Myocyte (in vitro differentiated cells): ENCODE data around the gene TNK1. TPM values are rescaled to one million over a fixed set of nuclear protein-coding genes. Genes with fewer than 3 reads are reported as not detected.

Experiments
- DNase-seq: peaks from one replicate; pipeline ENCODE4 v3.0.0-alpha.2; 2012; ENCODE audit warnings: low read depth
- total RNA-seq: library from RNA; depleted of rRNA; stranded (reverse); fragments of >200 nt; gene quantifications from 2 replicates; pipeline ENCODE4 v1.2.3, GENCODE V29; 2014

Gene TNK1
- total RNA-seq, 1 donor from 2014 or later: not detected

- DNase-seq: no peak
Measured at GRCh38 chr17:7431231-7431630, 50.3 kb downstream of the TNK1 start.

DNA sequence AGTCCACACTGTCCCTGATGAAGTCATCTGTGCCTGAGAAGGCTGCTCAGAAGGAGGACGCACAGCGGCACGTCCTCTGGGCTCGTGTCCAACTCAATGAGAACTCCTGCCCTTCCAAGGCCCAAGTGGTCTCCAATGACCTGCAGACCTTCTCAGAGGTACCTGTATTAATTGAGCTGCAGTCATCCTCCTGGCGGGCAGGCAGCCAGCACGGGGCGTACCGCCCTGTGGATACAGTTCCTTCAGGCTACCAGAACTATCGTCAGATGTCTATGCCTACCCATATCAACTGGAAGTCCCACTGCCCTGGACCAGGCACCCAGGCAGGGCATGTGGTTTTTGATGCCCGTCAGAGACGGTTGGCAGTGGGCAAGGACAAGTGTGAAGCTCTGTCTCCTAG, 51.4 kb downstream of the TNK1 start:
- DNase-seq: no peak

DNA sequence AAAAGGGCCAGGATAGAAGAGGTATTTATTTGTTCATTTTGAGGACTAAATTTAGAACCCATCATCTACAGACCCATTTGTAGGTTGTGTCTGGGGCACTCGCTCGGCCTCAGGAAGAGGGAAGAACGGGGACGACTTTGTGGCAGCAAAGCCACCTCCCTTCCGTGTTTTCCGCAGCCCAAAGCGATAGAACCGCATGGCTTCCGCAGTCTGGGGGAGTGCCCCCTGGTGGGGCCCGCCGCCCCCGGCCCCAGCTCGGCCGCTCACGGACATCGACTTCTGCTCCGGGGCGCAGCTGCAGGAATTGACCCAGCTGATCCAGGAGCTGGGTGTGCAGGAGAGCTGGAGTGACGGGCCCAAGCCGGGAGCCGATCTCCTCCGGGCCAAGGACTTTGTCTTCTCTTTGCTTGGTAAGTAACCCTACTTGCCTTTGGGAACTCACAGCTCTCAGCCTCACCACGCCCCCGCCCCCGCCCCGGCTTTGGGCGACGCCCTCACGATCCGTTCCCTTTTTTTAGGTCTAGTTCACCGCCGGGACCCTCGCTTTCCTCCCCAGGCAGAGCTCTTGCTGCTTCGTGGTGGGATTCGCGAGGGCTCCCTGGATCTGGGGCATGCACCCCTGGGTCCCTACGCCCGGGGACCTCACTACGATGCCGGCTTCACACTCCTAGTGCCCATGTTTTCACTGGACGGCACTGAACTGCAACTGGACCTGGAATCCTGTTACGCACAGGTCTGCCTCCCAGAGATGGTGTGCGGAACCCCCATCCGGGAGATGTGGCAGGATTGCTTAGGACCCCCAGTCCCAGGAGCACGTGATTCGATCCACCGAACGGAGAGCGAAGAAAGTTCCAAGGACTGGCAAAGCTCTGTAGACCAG, 55.0 kb downstream of the TNK1 start:
- no peak for DNase-seq

GRCh38 chr17:7436556-7437368, 55.9 kb downstream of the TNK1 start:
- DNase-seq: peak; percentile 77

GRCh38 chr17:7437369-7437863, 56.5 kb downstream of the TNK1 start:
- DNase-seq: no peak

DNA sequence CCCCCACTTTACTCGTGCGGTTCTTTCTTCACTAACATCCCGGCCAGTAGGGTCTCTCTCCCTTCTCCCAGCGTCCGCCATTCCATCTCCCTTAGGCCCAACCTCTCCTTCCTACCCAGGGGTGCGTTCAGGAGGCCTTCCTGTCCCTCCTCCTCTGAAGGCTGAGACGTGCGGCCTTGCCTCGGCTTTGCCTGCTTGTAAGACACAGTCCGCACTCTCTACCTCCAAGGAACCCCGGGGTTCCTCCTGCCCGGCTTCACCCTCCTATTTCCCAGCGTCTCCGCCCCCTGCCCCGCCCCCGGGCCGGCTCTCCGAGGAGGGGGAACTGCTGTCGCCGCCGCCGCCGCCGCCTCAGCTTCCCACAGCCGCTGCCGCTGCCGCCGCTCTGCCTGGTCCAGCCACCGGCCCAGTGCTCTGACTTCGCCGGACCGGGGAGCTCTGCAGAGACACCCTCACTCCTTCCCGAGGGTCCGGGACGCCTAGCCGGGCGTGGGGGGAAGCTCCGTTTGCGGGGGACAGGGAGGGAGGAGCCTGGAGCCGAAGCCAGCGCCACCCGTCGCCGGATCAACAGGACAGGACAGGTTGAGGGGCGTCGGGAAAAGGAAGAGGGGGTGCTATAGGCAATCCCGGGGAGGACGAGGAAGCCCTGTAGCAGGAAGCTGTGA, 57.2 kb downstream of the TNK1 start:
- DNase-seq: peak; percentile 80

DNA sequence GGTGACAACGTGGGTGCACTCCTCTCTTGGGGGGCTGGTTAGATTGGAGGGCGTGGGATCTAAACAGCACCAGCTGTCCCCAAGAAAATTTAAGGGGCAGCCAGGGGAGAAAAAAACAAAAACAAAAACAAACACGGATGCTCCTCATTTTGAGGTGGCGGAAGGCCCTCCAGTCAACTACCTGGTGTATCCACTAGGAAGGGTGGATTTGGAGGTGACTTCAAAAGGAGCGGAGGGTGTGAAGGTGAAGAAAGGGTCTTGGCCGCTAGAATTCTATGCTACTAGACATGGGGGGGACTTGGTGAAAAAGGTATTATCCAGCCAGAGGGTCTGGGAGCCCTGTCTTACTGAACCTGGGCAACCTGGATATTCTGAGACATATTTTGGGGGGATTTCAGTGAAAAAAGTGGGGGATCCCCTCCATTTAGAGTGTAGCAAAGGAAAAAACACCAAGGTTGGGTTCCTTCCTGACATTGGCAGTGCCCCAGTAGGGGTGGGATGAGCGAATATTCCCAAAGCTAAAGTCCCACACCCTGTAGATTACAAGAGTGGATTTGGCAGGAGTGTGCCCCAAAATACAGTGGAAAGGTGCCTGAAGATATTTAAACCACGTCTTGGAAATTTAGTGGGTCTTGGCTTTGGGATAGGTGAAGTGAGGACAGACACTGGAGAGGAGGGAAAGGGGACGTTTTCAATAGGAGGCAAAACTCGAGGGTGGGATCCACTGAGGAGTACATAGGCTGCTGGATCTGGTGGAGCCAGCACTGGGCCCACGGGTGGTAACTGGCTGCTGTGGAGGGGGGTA, 58.0 kb downstream of the TNK1 start:
- DNase-seq: no peak

Other genes starting within 250 kb of the TNK1 start
- 0.13 TPM in 1 of 2 replicates, not detected in the other for gene ASGR1, start 201.7 kb upstream of the TNK1 start, total RNA-seq
- 11.8 and 18.7 TPM in 2 replicates for gene DLG4, start 161.3 kb upstream of the TNK1 start, total RNA-seq
- gene ACADVL, start 161.2 kb upstream of the TNK1 start, total RNA-seq: 659 and 702 TPM in 2 replicates
- 71.0 and 80.5 TPM in 2 replicates for gene DVL2, start 146.6 kb upstream of the TNK1 start, total RNA-seq
- gene PHF23, start 141.6 kb upstream of the TNK1 start, total RNA-seq: 52.3 and 54.7 TPM in 2 replicates
- 239 and 315 TPM in 2 replicates for gene GABARAP, start 138.6 kb upstream of the TNK1 start, total RNA-seq
- gene CTDNEP1, start 129.4 kb upstream of the TNK1 start, total RNA-seq: 69.1 and 88.9 TPM in 2 replicates
- gene ELP5, start 128.9 kb upstream of the TNK1 start, total RNA-seq: 75.1 and 81.8 TPM in 2 replicates
- gene CLDN7, start 118.6 kb upstream of the TNK1 start, total RNA-seq: not detected in 2 replicates
- gene SLC2A4, start 99.4 kb upstream of the TNK1 start, total RNA-seq: 20.0 and 28.3 TPM in 2 replicates
- gene YBX2, start 86.5 kb upstream of the TNK1 start, total RNA-seq: 4.1 and 9.6 TPM in 2 replicates
- gene EIF5A, start 73.5 kb upstream of the TNK1 start, total RNA-seq: 510 and 518 TPM in 2 replicates
- 92.2 and 95.8 TPM in 2 replicates for gene GPS2, start 65.7 kb upstream of the TNK1 start, total RNA-seq
- 19.5 and 22.3 TPM in 2 replicates for gene NEURL4, start 51.8 kb upstream of the TNK1 start, total RNA-seq
- not detected in 2 replicates for gene ACAP1, start 44.6 kb upstream of the TNK1 start, total RNA-seq
- 10.0 and 10.1 TPM in 2 replicates for gene KCTD11, start 28.9 kb upstream of the TNK1 start, total RNA-seq
- gene TMEM95, start 25.9 kb upstream of the TNK1 start, total RNA-seq: not detected in 2 replicates
- 15.1 and 22.3 TPM in 2 replicates for gene PLSCR3, start 13.4 kb downstream of the TNK1 start, total RNA-seq
- gene TMEM256, start 23.0 kb downstream of the TNK1 start, total RNA-seq: 69.6 and 76.5 TPM in 2 replicates
- 5.7 and 7.2 TPM in 2 replicates for gene NLGN2, start 26.8 kb downstream of the TNK1 start, total RNA-seq
- gene SPEM1, start 39.2 kb downstream of the TNK1 start, total RNA-seq: not detected in 2 replicates
- not detected in 2 replicates for gene SPEM2, start 44.5 kb downstream of the TNK1 start, total RNA-seq
- gene SPEM3, start 47.8 kb downstream of the TNK1 start, total RNA-seq: not detected in 2 replicates
- gene TMEM102, start 54.3 kb downstream of the TNK1 start, total RNA-seq: 0.13 and 0.21 TPM in 2 replicates
- 41.7 and 89.9 TPM in 2 replicates for gene FGF11, start 58.4 kb downstream of the TNK1 start, total RNA-seq
- 213 and 222 TPM in 2 replicates for gene CHRNB1, start 64.0 kb downstream of the TNK1 start, total RNA-seq
- 32.8 and 38.0 TPM in 2 replicates for gene ZBTB4, start 98.5 kb downstream of the TNK1 start, total RNA-seq
- not detected in 2 replicates for gene SLC35G6, start 100.4 kb downstream of the TNK1 start, total RNA-seq
- 41.2 and 47.1 TPM in 2 replicates for gene POLR2A, start 103.3 kb downstream of the TNK1 start, total RNA-seq
- 7.4 and 8.6 TPM in 2 replicates for gene TNFSF12, start 168.0 kb downstream of the TNK1 start, total RNA-seq
- gene TNFSF13, start 177.7 kb downstream of the TNK1 start, total RNA-seq: 0.11 TPM in 1 of 2 replicates, not detected in the other
- 93.6 and 114 TPM in 2 replicates for gene SENP3, start 180.8 kb downstream of the TNK1 start, total RNA-seq
- gene CD68, start 198.5 kb downstream of the TNK1 start, total RNA-seq: 7.6 and 9.1 TPM in 2 replicates
- 185 and 199 TPM in 2 replicates for gene MPDU1, start 202.8 kb downstream of the TNK1 start, total RNA-seq
- 4.0 and 10.9 TPM in 2 replicates for gene SOX15, start 209.0 kb downstream of the TNK1 start, total RNA-seq
- 85.2 and 85.6 TPM in 2 replicates for gene FXR2, start 233.8 kb downstream of the TNK1 start, total RNA-seq
- 69.2 and 73.1 TPM in 2 replicates for gene SAT2, start 246.7 kb downstream of the TNK1 start, total RNA-seq
- 0.43 and 1.4 TPM in 2 replicates for gene SHBG, start 249.0 kb downstream of the TNK1 start, total RNA-seq